Adipose tissue (tissue), 3 donors: ENCODE measurements around the gene USP38. TPM values are rescaled to one million over a fixed set of nuclear protein-coding genes. Genes with fewer than 3 reads are reported as not detected.
"Not testable (repeated sequence)": the region's sequence is repeated elsewhere in the genome, so short reads cannot be mapped to it uniquely, and the experiment has no call there.

Source experiments
- H3K27ac ChIP-seq: one replicate; pipeline ENCODE4 v1.5.1; 2013; ENCODE audit warnings: low read depth, low read length
- WGBS, 3 donors: extraction: QIAGEN DNeasy Blood & Tissue Kit; methylation state at CpG; one replicate each; pipeline ENCODE4 v1.1.7; 2013; 5-methylcytosine and 5-hydroxymethylcytosine counted together
- polyA plus RNA-seq, 3 donors: library from polyadenylated mRNA; stranded (reverse); fragments of 200-250 nt; gene quantifications; one replicate each; pipeline ENCODE4 v1.2.3, GENCODE V29; 2013
- donor health status: healthy with polysubstance abuse.
- donor health status: Bipolar disorder and iron deficiency.
- donor health status: healthy.

The USP38 gene
- polyA plus RNA-seq, 3 donors = 4.1 to 8.8 (median 5.6) TPM

GRCh38 chr4:143252478-143252877 lies 67.8 kb downstream of the USP38 start:
- WGBS, 3 donors = 84 to 96% (median 96%) methylated on average over 3 of the region's 3 CpGs
- no peak overlapping the region for H3K27ac ChIP-seq

GRCh38 chr4:143253166-143253565 lies 68.4 kb downstream of the USP38 start:
- H3K27ac ChIP-seq = no peak overlapping the region
- 51 to 61% (median 60%) methylated on average over 2 of the region's 2 CpGs for whole genome bisulfite sequencing, 3 donors

GRCh38 chr4:143254491-143255226 lies 69.9 kb downstream of the USP38 start:
- no peak overlapping the region for H3K27ac ChIP-seq
- 79 to 85% (median 84%) methylated on average over 5 of the region's 5 CpGs for WGBS, 3 donors

- WGBS, 3 donors = 72 to 85% (median 78%) methylated on average over 2 of the region's 2 CpGs
- no peak overlapping the region for H3K27ac ChIP-seq
These were observed 71.7 kb downstream of the USP38 start for GRCh38 chr4:143256456-143256855.

GRCh38 chr4:143257356-143257755 lies 72.6 kb downstream of the USP38 start:
- no peak overlapping the region for H3K27ac ChIP-seq

DNA sequence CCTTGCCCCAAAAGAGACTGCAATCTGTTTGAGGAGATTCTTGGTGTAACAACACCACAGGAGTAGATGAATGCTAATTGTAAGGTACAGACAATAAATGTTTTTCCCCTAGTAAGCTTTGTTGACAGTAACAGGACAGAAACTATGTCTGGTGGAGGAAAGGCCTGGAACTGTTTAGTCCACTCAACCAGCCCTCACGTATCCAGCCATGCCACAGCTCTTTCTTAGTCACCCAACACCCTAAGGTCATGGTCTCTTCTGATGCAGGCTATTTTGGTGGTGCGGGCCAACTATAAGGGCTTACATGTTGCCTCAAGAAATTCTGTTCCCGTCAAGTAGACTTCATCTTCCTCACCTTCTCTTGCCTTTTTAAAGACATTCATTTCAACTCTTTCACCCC lies 76.0 kb downstream of the USP38 start:
- 58 to 94% (median 70%) methylated on average over 3 of the region's 3 CpGs for WGBS, 3 donors
- no peak overlapping the region for H3K27ac ChIP-seq

GRCh38 chr4:143262838-143263237 lies 78.1 kb downstream of the USP38 start:
- H3K27ac ChIP-seq = no peak overlapping the region
- WGBS, 3 donors = 0 to 47% (median 21%) methylated on average over 1 of the region's 1 CpG

DNA sequence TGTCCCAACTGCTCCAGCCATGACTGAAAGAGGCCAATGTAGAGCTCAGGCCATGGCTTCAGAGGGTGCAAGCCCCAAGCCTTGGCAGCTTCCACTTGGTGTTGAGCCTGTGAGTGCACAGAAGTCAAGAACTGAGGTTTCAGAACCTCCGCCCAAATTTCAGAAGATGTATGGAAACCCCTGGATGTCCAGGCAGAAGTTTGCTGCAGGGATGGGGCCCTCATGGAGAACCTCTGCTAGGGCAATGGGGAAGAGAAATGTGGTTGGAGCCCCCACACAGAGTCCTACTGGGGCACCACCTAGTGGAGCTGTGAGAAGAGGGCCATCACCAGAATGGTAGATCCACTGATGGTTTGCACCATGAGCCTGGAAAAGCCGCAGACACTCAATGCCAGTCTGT lies 83.0 kb downstream of the USP38 start:
- 96 to 100% (median 98%) methylated on average over 2 of the region's 2 CpGs for WGBS, 3 donors

GRCh38 chr4:143270256-143270838 lies 85.6 kb downstream of the USP38 start:
- 62 to 87% (median 85%) methylated on average over 2 of the region's 2 CpGs for WGBS, 3 donors
- H3K27ac ChIP-seq = no peak overlapping the region

More for the DNA sequence above, 83.0 kb downstream of the USP38 start:
- H3K27ac ChIP-seq = not testable (repeated sequence)

Other genes starting within 250 kb of the USP38 start
- 10 to 100 TPM in 1 of 3 donors, 1 to 10 TPM in 2; 2.3 to 12.7 (median 3.9) TPM for gene GAB1, start 152.0 kb downstream of the USP38 start, polyA plus RNA-seq